Kasumi-1 (cell line): ENCODE results near the gene CLPSL2.

ENCODE experiments used
- DNase-seq, 2 experiments: peaks; one replicate each; lab custom pipeline; 2025; lab: John Stamatoyannopoulos, UW

CLPSL2 gene

DNA sequence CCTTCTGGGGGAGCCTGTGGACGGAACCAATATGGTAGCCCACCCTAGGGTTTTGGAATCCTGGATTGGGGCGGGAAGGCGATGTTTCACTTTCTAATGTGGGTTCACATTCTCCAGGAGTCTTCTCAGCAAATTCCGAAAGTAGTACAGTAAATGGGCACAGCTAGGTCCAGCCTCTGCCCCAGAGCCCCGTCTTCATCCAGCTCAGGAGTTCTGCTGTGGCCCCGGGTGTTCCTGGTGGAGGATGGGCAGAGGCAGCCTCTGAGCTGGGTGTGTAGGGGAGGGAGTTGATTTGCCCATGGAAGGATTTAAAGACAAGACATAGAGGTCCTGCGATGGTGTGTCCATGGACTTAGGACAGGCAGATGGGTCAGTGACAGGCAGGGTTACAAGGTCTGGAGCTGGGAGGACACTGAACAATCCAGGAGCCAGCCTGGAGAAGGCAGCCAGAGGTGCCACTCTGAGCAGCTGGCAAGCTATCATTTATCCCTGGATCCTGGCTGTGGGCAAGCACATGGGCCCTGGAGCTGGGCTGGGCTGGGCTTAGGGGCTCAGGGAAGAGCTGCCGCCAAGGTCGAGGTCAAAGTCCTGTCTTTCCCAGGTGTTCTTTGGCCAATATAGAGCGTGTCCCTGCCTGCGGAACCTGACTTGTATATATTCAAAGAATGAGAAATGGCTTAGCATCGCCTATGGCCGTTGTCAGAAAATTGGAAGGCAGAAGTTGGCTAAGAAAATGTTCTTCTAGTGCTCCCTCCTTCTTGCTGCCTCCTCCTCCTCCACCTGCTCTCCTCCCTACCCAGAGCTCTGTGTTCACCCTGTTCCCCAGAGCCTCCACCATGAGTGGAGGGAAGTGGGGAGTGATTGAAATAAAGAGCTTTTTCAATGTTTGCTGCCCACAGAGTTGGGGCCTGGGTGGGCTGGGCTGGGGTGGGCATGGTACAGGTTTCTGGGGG lies 11.1 kb downstream of the CLPSL2 start:
- DNase-seq = no peak

- DNase-seq = no peak
These were observed 12.1 kb downstream of the CLPSL2 start for GRCh38 chr6:35788423-35788982.

DNA sequence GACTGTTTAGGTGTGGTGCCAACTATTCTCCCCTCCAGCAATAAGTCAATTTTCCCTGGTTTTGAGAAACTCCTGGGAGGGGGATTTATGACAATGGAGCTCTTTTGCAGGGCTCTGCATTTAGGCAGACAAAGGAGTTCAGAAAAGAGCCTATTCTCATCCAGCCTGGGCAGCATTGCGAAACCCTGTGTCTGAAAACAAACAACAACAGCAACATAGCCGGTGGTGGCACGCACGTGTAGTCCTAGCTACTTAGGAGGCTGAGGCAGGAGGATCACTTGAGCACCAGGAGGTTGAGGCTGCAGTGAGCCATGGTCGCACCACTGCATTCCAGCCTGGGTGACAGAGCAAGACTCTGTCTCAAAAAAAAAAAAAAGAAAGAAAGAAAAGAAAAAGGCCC lies 14.3 kb downstream of the CLPSL2 start:
- no peak for DNase-seq

GRCh38 chr6:35794536-35795452 lies 18.4 kb downstream of the CLPSL2 start:
- no peak for DNase-seq

DNA sequence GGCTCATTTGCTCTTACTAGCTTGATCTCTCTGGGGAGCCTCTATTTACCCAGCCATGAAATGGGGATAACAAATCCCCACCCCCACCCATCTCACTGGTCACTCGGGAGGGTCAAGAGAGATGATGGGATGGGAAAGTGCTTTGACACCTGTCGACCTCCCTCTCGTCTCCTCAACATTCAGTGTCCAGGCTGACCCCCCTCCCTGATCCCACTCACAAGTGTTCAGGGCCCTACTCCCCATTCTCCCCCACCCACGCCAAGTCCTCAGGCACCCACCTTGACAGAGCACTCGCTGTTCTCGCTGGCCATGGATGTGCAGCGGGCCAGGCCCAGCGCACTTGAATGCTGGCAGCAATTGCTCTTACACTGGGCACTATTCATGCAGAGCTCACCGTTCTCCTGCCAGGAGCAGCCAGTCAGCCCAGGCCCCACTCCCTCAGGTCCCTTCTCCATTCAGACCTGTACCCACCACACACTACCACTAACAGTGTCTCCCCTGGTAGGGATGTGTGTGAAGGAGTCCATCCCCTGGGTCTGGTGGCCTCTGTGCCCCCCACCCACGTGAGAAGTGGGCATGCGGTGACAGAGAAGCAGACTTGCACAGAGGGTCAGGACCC lies 19.2 kb downstream of the CLPSL2 start:
- DNase-seq = no peak

GRCh38 chr6:35796236-35796635 lies 19.8 kb downstream of the CLPSL2 start:
- no peak for DNase-seq

DNA sequence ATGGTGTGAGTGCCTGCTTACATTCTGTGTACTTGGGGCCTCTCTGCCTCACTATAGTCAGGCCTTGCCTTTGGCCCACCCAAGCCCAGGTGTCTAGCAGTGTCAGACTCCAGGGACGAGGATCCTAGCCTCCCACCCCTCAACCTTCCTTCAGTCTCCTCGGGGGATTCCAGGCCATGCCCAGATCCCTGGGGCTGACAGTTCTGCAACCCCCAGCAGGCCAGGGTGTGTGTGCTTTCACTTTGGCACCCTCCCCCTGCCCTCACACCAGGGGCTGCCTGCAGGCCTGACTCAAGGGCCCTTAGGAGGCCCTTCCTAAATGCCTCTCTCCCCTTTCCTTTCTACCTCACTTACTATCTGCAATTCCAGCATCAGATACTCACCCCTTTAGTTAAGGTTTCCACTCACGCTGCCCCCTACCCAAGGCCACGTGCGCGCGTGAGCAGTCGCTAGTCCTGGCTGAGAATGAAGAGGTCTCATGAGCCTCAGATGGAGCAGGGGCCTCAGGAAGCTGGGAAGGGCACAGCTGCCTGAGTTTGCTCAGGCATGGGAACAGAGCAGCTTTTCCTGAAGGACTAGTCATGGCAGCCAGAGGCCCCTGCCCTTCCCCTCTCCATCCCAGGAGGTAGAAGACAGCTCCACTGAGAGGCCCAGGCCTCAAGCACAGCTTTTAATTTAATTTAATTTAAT lies 21.6 kb downstream of the CLPSL2 start:
- no peak for DNase-seq

DNA sequence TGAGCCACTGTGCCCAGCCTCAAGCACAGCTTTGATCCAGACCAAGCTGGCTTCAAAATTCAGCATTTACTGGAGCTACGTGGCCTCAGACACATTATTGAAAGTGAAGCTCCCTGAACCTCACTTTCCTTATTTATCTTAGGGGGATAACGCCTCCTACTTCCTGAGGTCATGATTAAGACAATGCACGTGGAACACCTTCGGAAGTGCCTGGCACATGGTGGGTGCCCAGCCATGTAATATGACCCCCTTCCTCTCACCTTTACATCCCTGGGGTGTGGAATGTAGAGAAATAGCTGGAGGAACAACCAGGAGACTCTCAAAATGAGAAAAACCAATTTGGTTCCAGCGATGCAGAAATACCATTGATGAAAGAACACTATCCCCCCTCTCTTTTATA lies 22.3 kb downstream of the CLPSL2 start:
- no peak for DNase-seq

DNA sequence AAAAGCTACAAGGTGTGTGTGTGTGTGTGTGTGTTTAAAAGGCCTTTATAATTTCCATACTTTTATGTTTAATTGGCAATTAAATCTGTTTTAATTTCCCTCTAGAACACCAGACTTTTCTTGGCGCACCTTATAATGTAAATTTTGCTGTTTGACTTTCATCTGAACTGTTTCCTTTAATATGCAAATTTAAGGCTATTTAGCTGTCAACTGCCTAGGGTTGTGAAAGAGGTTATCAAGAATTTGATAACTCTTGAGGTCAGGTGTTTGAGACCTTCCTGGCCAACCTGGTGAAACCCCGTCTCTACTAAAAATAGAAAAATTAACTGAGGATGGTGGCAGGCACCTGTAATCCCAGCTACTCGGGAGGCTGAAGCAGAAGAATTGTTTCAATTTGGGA lies 24.8 kb downstream of the CLPSL2 start:
- no peak for DNase-seq

DNA sequence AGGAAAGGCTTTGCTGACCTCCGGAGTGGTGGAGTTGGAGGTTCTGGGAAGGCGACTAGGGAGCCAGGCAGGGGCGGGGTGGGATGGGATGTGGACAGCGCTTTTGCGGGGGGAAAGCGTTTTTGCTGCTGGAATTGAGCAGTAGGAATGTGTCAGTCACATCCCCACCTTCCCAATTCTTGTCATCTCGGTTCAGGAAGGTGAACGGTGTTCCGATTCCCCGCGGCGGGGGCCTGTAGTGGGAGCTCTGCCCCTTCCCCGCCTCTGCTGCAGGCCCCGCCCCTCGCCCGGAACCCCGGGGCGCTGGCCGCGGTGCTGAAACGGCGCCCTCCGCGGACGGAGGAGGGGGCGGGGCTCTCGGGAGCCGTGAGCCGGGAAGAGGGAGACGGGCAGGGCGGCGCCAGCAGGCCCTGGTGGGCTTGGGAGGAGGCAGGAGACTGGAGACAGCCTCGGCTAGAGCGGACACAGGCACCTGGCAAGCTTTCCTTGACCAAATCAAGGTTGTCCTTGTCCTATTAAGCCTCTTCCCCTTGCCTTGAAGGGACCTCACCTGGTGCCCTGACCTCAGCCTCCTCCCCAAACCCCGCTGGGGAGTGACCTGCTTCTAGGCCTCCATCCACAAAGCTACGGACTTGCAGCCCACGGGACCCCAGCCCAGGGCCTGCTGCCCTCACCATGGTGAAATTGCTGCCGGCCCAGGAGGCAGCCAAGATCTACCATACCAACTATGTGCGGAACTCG lies 28.8 kb downstream of the CLPSL2 start, which contains the start of gene LHFPL5:
Gene LHFPL5, plus strand, starts transcription at position 357 of the 741 bp plus-strand sequence. Its CDS starts 319 bp downstream, at position 676.
- DNase-seq = peak; percentile 12 to 39

DNA sequence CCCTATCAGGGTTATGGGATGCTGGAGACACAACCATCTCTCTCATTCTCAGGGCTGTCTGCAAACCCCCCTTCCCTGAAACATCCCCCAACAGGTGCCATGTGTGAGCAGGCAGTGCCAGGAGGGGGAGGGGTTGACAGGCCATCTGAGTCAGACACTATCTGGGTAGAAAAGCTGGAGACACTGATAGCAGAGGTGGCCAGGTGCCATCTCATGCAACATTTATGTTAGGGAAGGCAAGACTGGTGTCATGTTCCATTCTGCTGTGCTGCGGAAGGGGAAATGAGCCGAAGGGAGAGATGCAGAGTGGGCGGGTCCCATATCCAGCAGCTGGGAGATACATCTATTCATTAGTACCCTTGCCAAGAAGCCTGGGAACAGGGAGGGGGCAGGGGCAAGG lies 32.3 kb downstream of the CLPSL2 start:
- no peak for DNase-seq

DNA sequence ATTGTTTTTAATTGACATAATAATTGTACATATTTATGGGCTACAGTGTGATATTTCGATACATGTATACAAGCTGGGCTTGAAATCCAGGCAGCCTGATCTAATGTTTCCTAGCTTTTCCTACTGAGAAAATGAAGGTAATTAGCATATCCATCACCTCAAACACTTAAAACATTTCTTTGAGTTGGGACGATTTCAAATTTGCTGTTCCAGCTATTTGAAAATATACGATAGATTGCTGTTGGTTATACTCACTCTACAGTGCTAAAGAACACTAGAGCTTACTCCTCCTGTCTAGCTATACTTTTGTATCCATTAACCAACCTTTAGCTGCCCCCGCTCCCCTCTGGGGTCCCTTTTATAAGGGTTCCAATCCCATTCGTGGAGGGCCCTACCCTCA lies 33.4 kb downstream of the CLPSL2 start:
- DNase-seq = no peak

DNA sequence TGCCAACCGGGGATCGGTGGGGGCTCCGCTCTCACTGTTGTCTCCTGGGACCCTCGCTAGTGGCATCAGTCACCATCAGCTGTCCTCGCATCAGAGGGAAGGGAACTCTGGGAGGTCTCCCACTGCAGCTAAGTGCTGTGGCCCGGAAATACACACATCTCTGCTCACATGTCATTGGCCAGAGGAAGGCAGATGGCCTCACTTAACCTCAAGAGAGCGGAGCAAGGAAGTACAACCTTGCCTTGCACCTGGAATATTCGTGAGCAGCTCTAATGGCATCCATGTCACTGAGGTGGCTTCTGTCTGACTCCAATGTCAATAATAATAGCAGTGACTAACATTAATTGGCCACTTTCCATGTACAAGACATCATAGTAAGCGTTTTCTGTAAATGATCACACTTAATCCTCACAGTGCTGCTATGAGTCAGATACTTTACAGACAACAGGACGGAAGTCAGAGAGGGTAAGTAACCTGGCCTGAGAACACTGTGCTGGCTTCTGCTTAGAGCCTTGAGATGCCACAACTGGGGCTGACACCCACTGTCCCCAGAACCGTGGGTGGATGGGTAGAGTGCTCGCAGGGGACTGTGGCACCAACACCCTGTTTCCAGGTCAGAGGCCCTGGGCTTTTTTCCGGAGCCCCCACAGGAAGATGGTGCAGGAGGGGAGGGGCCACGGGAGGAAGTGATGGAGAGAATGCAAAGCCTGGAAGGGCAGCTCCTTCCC lies 34.7 kb downstream of the CLPSL2 start:
- DNase-seq = no peak

GRCh38 chr6:35811699-35811995 lies 35.2 kb downstream of the CLPSL2 start:
- DNase-seq = no peak

- no peak for DNase-seq
These were observed 41.1 kb downstream of the CLPSL2 start for GRCh38 chr6:35817515-35817914.

GRCh38 chr6:35823601-35824000 lies 47.2 kb downstream of the CLPSL2 start:
- no peak for DNase-seq

DNA sequence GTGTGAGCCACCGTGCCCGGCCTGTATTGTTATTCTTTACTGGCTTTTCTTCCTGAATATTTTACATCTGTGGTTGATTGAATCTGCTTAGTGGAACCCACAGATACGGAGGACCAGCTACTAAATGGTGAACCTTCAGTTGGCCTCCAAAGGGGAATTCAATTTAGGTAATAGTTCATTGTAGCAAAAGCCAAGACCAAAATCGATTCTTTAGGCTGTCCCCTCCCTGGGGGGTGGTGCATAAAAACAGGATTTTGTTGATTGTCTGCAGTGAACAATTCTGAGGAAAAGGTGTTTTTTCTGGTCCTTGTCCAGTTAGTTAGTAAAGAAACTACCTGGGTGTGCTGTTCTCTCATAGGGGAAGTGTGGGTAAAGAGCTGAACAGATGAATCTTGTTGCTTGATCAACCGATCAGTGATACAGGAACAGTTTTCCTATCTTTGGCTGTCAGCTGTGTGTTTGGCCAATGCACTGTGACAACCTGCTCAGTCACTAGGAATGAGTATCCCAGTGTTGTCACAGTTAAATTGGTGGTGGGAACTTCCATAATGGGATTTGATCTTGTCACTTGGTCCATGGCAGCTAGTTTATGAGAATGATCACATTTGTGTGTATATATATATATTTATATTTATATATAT lies 48.3 kb downstream of the CLPSL2 start:
- DNase-seq = no peak
